BJ (cell line): ENCODE data around the gene TMEM256. TPM values are rescaled to one million over a fixed set of nuclear protein-coding genes. Genes with fewer than 3 reads are reported as not detected.

Source experiments
- CTCF ChIA-PET: fragments of 350-600 bp; formaldehyde crosslinking; extraction: SDS; loops from one replicate; lab custom pipeline; 2021; ENCODE audit warnings: antibody characterized with exemption, inconsistent platforms; lab: Yijun Ruan, JAX
- POLR2A ChIA-PET: fragments of 300-600 bp; sonication (Branson Sonifier 250); formaldehyde crosslinking; extraction: SDS; loops from one replicate; lab custom pipeline; 2021; ENCODE audit warnings: antibody characterized with exemption; lab: Charles Lee
- DNase-seq: peaks from one replicate; pipeline ENCODE4 v3.0.0-alpha.2; 2011; ENCODE audit warnings: low read depth
- H3K27me3 ChIP-seq: 2 replicates; pipeline ENCODE4 v1.6.0; 2011; ENCODE audit warnings: low read length; ENCODE audit not compliant: control insufficient read depth, insufficient read depth
- H3K36me3 ChIP-seq: 2 replicates; pipeline ENCODE4 v1.5.1; 2011; ENCODE audit warnings: low read length; ENCODE audit not compliant: control insufficient read depth, insufficient read depth
- H3K4me3 ChIP-seq: 2 replicates; pipeline ENCODE4 v1.5.1; 2011; ENCODE audit warnings: low read depth, mild to moderate bottlenecking, control low read depth, low read length
- polyA plus RNA-seq: library from polyadenylated mRNA; depleted of rRNA; stranded (reverse); fragments of >200 nt; gene quantifications from 2 replicates; pipeline ENCODE4 v1.2.3, GENCODE V29; 2011
- TF ChIP-seq, protein P1 (sequence below): IDR thresholded peaks from 2 replicates; pipeline ENCODE4 v1.5.1; 2011; ENCODE audit warnings: low read depth, mild to moderate bottlenecking, control low read depth, inconsistent platforms, low read length, moderate library complexity; ENCODE audit not compliant: insufficient read depth

The TMEM256 gene
- polyA plus RNA-seq, 1 experiment = 101 TPM

- CTCF ChIA-PET = interaction anchor here (0.9 to 1.2 kb wide), 4 partner anchors 10 to 141 kb away, joined by 3 read pairs; no protein-coding TSS in a partner anchor
- POLR2A ChIA-PET = no interaction called here
- Histone ChIP-seq H3K27me3 (no peaks in the 10 kb centered on the region), H3K4me3 (no peak within 1 kb of the TSS), H3K36me3 (peaks cover 14% of the 10 kb centered on the region)
- DNase-seq = no peak
- TF ChIP-seq, protein P1, sequence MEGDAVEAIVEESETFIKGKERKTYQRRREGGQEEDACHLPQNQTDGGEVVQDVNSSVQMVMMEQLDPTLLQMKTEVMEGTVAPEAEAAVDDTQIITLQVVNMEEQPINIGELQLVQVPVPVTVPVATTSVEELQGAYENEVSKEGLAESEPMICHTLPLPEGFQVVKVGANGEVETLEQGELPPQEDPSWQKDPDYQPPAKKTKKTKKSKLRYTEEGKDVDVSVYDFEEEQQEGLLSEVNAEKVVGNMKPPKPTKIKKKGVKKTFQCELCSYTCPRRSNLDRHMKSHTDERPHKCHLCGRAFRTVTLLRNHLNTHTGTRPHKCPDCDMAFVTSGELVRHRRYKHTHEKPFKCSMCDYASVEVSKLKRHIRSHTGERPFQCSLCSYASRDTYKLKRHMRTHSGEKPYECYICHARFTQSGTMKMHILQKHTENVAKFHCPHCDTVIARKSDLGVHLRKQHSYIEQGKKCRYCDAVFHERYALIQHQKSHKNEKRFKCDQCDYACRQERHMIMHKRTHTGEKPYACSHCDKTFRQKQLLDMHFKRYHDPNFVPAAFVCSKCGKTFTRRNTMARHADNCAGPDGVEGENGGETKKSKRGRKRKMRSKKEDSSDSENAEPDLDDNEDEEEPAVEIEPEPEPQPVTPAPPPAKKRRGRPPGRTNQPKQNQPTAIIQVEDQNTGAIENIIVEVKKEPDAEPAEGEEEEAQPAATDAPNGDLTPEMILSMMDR = no peak
Measured at GRCh38 chr17:7419819-7420610, 16.1 kb upstream of the TMEM256 start, which contains the start of gene SPEM1. Gene SPEM1, plus strand, starts transcription at chr17:7420324. Its CDS starts 61 bp downstream, at chr17:7420385.

GRCh38 chr17:7418472-7419152 is 14.7 kb upstream of the TMEM256 start:
- POLR2A ChIA-PET = no interaction called here
- TF ChIP-seq, protein P1 = no peak
- no peak for DNase-seq
- Histone ChIP-seq H3K36me3 (peaks cover 16% of the 10 kb centered on the region), H3K27me3 (no peaks in the 10 kb centered on the region), H3K4me3 (no peak overlapping the region)
- CTCF ChIA-PET = no interaction called here

DNA sequence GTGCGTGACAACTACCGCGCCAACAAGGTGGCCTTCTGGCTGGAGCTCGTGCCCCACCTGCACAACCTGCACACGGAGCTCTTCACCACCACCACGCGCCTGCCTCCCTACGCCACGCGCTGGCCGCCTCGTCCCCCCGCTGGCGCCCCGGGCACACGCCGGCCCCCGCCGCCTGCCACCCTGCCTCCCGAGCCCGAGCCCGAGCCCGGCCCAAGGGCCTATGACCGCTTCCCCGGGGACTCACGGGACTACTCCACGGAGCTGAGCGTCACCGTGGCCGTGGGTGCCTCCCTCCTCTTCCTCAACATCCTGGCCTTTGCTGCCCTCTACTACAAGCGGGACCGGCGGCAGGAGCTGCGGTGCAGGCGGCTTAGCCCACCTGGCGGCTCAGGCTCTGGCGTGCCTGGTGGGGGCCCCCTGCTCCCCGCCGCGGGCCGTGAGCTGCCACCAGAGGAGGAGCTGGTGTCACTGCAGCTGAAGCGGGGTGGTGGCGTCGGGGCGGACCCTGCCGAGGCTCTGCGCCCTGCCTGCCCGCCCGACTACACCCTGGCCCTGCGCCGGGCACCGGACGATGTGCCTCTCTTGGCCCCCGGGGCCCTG is 13.3 kb upstream of the TMEM256 start:
- DNase-seq = no peak
- Histone ChIP-seq H3K27me3 (no peaks in the 10 kb centered on the region), H3K36me3 (peaks cover 16% of the 10 kb centered on the region), H3K4me3 (no peak overlapping the region)
- TF ChIP-seq, protein P1 = no peak
- ChIA-PET POLR2A (no interaction called here), CTCF (no interaction called here)

DNA sequence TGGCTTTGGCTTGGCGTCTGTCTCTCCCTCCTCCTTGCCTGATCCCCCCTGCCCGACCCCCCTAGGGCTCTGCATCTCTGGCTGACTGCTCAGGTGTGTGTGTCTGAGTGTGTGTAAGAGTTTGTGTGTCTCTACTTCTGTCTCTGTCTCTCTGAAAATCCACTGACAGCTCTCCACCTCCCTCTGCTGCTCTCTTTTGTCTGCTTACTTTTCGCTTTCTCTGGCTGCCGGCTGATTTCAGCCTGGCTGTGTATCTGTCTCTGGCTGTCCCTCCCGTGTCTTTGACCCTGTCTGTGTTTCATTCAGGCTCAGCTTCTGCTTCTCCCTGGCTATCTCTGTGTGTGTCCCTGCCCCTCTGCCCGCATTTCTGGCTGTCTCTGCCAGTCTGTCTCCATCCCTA is 12.4 kb upstream of the TMEM256 start:
- ChIA-PET CTCF (no interaction called here), POLR2A (no interaction called here)
- peaks cover 16% of the 10 kb centered on the region for H3K36me3 ChIP-seq
- H3K27me3 ChIP-seq = no peaks in the 10 kb centered on the region
- H3K4me3 ChIP-seq = no peak overlapping the region
- TF ChIP-seq, protein P1 = no peak
- no peak for DNase-seq

DNA sequence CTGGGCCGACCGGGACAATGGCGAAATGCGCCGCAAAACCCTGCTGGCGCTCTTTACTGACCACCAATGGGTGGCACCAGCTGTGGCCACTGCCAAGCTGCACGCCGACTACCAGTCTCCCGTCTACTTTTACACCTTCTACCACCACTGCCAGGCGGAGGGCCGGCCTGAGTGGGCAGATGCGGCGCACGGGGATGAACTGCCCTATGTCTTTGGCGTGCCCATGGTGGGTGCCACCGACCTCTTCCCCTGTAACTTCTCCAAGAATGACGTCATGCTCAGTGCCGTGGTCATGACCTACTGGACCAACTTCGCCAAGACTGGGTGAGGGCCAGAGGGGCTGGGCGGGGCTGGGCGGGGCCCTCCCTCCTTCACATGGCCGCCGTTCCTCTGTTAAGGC is 11.9 kb upstream of the TMEM256 start:
- H3K27me3 ChIP-seq = no peaks in the 10 kb centered on the region
- CTCF ChIA-PET = no interaction called here
- peaks cover 16% of the 10 kb centered on the region for H3K36me3 ChIP-seq
- DNase-seq = no peak
- POLR2A ChIA-PET = no interaction called here
- TF ChIP-seq, protein P1 = no peak
- no peak overlapping the region for H3K4me3 ChIP-seq
